Esophagus muscularis mucosa (tissue), 4 donors: ENCODE measurements around the gene DOK3.

ENCODE experiments used
- EP300 ChIP-seq: sonication (generic); formaldehyde crosslinking; IDR thresholded peaks from one replicate; pipeline ENCODE4 v1.6.1; 2017; ENCODE audit warnings: antibody characterized with exemption
- POLR2A ChIP-seq: fragments of 450-650 bp; IDR thresholded peaks from one replicate; pipeline ENCODE4 v1.6.1; 2017; ENCODE audit warnings: antibody characterized with exemption, moderate library complexity, mild to moderate bottlenecking, low read depth
- POLR2AphosphoS5 ChIP-seq, 2 donors: sonication (generic); formaldehyde crosslinking; IDR thresholded peaks; one replicate each; pipeline ENCODE4 v1.6.1; 2017; ENCODE audit warnings: antibody characterized with exemption in 2 of 2
- TF ChIP-seq, protein P1 (sequence below), 3 experiments: fragments of 200-600 bp in 2 of 3; fragments of 450-650 bp in 1 of 3; sonication (generic) in 2 of 3; IDR thresholded peaks; one replicate each; pipeline ENCODE4 v1.5.1; 2017 to 2019; ENCODE audit warnings: antibody characterized with exemption in 3 of 3, mild to moderate bottlenecking in 2 of 3, moderate library complexity in 1 of 3

DNA sequence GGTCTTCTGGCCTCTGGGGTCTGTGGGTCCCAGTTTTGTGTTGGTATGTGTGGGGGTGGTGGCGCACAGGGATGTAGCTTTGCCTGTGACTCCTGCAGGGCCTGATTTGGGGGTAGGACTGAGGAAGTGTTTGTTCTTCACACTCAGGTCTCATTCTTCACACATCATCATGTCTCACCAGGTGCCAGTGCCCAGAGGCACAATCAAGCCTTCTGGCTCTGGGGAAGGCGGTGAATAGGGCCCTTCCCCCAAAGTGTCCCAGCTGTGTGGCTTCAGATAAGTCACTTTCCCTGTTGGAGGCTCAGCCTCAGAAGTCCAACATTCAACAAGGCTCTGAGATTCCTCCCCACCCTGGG, 41.3 kb downstream of the DOK3 start:
- TF ChIP-seq, protein P1, sequence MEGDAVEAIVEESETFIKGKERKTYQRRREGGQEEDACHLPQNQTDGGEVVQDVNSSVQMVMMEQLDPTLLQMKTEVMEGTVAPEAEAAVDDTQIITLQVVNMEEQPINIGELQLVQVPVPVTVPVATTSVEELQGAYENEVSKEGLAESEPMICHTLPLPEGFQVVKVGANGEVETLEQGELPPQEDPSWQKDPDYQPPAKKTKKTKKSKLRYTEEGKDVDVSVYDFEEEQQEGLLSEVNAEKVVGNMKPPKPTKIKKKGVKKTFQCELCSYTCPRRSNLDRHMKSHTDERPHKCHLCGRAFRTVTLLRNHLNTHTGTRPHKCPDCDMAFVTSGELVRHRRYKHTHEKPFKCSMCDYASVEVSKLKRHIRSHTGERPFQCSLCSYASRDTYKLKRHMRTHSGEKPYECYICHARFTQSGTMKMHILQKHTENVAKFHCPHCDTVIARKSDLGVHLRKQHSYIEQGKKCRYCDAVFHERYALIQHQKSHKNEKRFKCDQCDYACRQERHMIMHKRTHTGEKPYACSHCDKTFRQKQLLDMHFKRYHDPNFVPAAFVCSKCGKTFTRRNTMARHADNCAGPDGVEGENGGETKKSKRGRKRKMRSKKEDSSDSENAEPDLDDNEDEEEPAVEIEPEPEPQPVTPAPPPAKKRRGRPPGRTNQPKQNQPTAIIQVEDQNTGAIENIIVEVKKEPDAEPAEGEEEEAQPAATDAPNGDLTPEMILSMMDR (IDR thresholded peaks at IDR 0.05), result no peak
- TF ChIP-seq POLR2AphosphoS5 (IDR thresholded peaks at IDR 0.05) (no peak), POLR2A (no peak), EP300 (no peak)
